Left ventricle myocardium superior (tissue), 1 donor: ENCODE data around the gene ZBTB16. TPM values are rescaled to one million over a fixed set of nuclear protein-coding genes. Genes with fewer than 3 reads are reported as not detected.
A peak's percentile ranks its signal among the peaks of the same experiment; 100 is the strongest.

Experiments used
- ATAC-seq: fragments of 200-7000 bp; cut with Tn5 transposase; one replicate; pipeline ENCODE4 v1.9.1; 2020; ENCODE audit warnings: mild to moderate bottlenecking, moderate library complexity
- DNase-seq: peaks from one replicate; pipeline ENCODE4 v3.0.0-alpha.2; 2020
- intact Hi-C: fragments of 100-400 bp; cut with micrococcal nuclease; formaldehyde crosslinking; loops from one replicate; pipeline ENCODE4 v1.11.0; 2022
- total RNA-seq: library from RNA; stranded (reverse); fragmentation: NEBNext Ultra II Directional; extraction: Animal tissue kit (Norgen Biotek cat#: 25700); gene quantifications from one replicate; pipeline ENCODE4 v1.2.1, GENCODE V29; 2021
- donor health status: DM: no; HTN: yes; CAD: no; lungs with severe emphysema.

Gene ZBTB16
- total RNA-seq, 1 donor from 2014 or later, result 67.3 TPM

- peak; percentile 2 for ATAC-seq
- intact Hi-C loops, result no loop called here
- peak; percentile 60 for DNase-seq
Measured at GRCh38 chr11:114169321-114169749, 109.8 kb downstream of the ZBTB16 start.

- intact Hi-C loops, result no loop called here
- no peak for DNase-seq
- ATAC-seq, result no peak
Measured at GRCh38 chr11:114169821-114170220, 110.3 kb downstream of the ZBTB16 start.

- ATAC-seq, result no peak
- intact Hi-C loops, result no loop called here
- DNase-seq, result no peak
Measured at GRCh38 chr11:114170226-114170625, 110.7 kb downstream of the ZBTB16 start.

- intact Hi-C loops, result no loop called here
- peak; percentile 73 for ATAC-seq
- DNase-seq, result peak; percentile 97
Measured at GRCh38 chr11:114171257-114172054, 111.9 kb downstream of the ZBTB16 start.

- DNase-seq (no peak), ATAC-seq (peak; percentile 6)
- intact Hi-C loops, result no loop called here
Measured at GRCh38 chr11:114172055-114172861, 112.7 kb downstream of the ZBTB16 start.

- intact Hi-C loops, result no loop called here
- ATAC-seq (peak; percentile 57), DNase-seq (peak; percentile 76)
Measured at GRCh38 chr11:114172871-114173444, 113.4 kb downstream of the ZBTB16 start.

GRCh38 chr11:114173843-114174242, 114.3 kb downstream of the ZBTB16 start:
- DNase-seq (no peak), ATAC-seq (no peak)
- intact Hi-C loops, result no loop called here

- ATAC-seq, result no peak
- no peak for DNase-seq
- intact Hi-C loops, result no loop called here
Measured at GRCh38 chr11:114174712-114175495, 115.4 kb downstream of the ZBTB16 start.

- DNase-seq (no peak), ATAC-seq (no peak)
- intact Hi-C loops, result no loop called here
Measured at GRCh38 chr11:114175706-114176105, 116.2 kb downstream of the ZBTB16 start.

- intact Hi-C loops, result no loop called here
- DNase-seq (no peak), ATAC-seq (no peak)
Measured at GRCh38 chr11:114176321-114176720, 116.8 kb downstream of the ZBTB16 start.

- no peak for DNase-seq
- ATAC-seq, result no peak
Measured at GRCh38 chr11:114178656-114179055, 119.1 kb downstream of the ZBTB16 start.

GRCh38 chr11:114179234-114179941, 119.9 kb downstream of the ZBTB16 start:
- ATAC-seq (peak; percentile 88), DNase-seq (peak; percentile 87)
- intact Hi-C loops, result no loop called here

More at GRCh38 chr11:114178656-114179055, 119.1 kb downstream of the ZBTB16 start:
- intact Hi-C loops, result no loop called here

- peak; percentile 56 for ATAC-seq
- intact Hi-C loops, result no loop called here
- peak; percentile 67 for DNase-seq
Measured at GRCh38 chr11:114180301-114181055, 121.0 kb downstream of the ZBTB16 start.

- DNase-seq, result no peak
- intact Hi-C loops, result no loop called here
Measured at GRCh38 chr11:114181195-114181594, 121.7 kb downstream of the ZBTB16 start.

GRCh38 chr11:114181752-114182151, 122.2 kb downstream of the ZBTB16 start:
- DNase-seq (no peak), ATAC-seq (no peak)
- intact Hi-C loops, result no loop called here

More at GRCh38 chr11:114181195-114181594, 121.7 kb downstream of the ZBTB16 start:
- ATAC-seq, result no peak

- DNase-seq (no peak), ATAC-seq (no peak)
- intact Hi-C loops, result no loop called here
Measured at GRCh38 chr11:114182471-114183043, 123.0 kb downstream of the ZBTB16 start.

GRCh38 chr11:114183044-114183511, 123.6 kb downstream of the ZBTB16 start:
- ATAC-seq (no peak), DNase-seq (peak; percentile 69)
- intact Hi-C loops, result no loop called here
